Right renal pelvis (tissue), 4 donors: ENCODE data around the gene ZGPAT. TPM values are rescaled to one million over a fixed set of nuclear protein-coding genes. Genes with fewer than 3 reads are reported as not detected.

Experiments
- DNase-seq, 4 donors: peaks; one replicate each; pipeline ENCODE4 v3.0.0-alpha.2; 2013; ENCODE audit warnings: low read depth in 4 of 4, low spot score in 3 of 4, missing footprints in 1 of 4
- polyA plus RNA-seq, 4 donors: library from polyadenylated mRNA; unstranded; fragments of 120-200 nt; gene quantifications; one replicate each; pipeline ENCODE4 v1.2.1, GENCODE V29; 2013; ENCODE audit not compliant: insufficient read length in 4 of 4

Gene ZGPAT
- polyA plus RNA-seq, 4 donors, result 15.2 to 24.6 (median 18.0) TPM

DNA sequence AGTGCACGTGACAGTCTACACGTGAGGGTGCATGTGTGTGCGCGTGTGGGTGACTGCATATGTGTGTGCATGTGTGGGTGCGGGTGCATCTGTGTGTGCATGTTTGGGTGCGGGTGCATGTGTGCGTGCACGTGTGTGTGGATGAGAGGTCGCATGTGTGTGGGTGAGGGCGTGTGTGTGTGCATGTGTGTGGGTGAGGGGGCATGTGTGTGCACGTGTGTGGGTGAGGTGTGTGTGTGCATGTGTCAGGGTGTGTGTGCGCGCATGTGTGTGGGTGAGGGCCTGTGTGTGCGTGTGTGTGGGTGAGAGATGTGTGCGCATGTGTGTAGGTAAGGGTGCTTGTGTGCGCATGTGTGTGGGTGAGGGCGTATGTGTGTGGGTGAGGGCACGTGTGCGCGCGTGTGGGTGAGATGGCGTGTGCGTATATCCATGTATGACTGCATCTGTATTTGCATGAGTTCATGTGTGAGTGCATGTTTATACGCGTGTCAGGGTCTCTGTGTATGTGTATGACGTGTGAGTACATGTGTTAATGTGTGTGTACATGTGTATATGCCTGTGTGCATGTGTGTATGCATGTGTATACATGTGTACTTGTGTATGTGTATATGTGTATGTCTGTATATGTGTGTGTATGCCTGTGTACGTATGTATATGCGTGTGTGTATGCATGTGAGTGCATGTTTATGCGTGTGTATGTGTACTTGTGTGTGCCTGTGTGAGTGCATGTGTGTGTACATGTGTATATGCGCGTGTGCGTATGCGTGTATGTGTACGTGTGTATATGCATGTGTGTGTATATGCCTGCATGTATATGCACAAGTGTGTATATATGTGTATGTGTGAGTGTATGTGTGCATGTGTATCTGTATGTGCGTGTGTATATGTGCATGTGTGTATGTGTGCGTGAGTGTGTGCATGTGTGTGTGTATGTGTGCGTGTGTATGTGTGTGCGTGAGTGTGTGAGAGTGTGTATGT is 24.6 kb downstream of the ZGPAT start:
- DNase-seq, result no peak

DNA sequence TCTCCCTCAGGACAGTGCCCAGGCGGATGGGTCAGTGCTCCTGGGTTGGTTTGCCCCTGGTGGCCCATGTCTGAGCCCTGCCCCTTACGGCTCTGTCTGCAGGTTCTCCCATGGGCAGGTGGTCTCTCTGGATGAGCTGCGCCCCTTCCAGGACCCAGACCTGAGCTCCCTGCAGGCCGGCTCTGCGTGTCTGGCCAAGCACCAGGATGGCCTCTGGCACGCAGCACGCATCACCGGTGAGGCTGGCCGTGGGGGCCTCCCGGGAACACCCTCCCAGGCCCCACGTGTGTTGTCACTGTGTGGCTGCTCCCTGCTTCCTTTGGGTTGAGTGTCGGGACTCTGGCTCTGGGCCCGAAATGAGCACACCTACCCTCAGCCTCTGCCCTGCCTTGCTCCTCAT is 25.3 kb downstream of the ZGPAT start:
- DNase-seq, result no peak

DNA sequence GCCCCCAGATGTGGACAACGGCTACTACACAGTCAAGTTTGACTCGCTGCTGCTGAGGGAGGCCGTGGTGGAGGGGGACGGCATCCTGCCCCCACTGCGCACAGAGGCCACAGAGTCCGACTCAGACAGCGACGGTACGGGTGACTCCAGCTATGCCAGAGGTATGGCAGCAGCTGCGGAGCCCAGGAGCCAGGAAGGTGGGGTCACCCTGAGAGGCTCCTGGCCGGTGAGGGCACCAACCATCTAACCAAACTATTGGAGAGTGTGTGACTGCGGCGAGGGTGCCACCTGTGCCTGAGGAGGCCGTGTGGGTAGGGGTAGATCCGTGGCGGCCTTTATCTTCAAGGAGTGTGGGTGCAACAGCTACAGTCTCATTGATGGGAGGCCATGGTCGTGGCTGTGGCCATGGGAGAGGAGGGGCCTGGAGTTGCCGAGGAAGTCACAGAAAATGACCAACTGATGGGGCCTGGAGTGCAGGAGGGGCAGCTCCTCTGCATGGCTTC is 25.8 kb downstream of the ZGPAT start:
- DNase-seq, result no peak

DNA sequence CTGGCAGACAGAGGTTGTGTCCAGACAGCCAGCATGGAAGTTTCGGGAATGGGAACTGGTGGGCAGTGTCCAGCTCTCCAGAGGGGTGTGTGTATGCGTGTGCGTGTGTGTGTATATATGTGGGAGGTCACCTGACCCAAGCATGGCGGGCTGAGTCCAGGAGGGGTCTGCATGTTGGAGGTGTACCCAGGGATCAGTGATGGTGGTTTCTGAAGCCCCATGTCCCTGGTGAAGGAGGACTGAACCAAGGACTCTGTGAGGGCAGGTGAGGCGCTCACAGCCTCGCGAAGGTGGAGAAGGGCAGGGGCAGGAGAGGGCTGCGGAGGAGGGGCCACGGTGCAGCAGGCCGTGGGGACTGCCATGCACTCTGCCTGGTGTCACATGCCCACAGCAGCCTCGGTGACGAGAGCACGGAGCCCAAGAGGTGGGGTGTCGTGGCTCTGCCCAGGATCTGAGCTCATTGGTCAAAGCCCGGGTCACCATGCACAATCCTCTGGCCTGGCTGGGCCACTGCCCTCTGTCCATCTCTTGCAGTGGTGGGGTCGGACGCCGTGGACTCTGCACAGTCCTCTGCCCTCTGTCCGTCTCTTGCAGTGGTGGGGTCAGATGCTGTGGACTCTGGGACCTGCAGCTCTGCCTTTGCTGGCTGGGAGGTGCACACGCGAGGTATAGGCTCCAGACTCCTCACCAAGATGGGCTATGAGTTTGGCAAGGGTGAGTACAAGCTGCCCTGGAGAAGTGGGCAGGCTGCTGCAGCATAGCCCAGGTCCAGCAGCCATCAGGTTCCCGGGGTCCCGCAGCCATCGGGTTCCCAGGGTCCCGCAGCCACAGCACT is 26.5 kb downstream of the ZGPAT start:
- DNase-seq, result no peak

DNA sequence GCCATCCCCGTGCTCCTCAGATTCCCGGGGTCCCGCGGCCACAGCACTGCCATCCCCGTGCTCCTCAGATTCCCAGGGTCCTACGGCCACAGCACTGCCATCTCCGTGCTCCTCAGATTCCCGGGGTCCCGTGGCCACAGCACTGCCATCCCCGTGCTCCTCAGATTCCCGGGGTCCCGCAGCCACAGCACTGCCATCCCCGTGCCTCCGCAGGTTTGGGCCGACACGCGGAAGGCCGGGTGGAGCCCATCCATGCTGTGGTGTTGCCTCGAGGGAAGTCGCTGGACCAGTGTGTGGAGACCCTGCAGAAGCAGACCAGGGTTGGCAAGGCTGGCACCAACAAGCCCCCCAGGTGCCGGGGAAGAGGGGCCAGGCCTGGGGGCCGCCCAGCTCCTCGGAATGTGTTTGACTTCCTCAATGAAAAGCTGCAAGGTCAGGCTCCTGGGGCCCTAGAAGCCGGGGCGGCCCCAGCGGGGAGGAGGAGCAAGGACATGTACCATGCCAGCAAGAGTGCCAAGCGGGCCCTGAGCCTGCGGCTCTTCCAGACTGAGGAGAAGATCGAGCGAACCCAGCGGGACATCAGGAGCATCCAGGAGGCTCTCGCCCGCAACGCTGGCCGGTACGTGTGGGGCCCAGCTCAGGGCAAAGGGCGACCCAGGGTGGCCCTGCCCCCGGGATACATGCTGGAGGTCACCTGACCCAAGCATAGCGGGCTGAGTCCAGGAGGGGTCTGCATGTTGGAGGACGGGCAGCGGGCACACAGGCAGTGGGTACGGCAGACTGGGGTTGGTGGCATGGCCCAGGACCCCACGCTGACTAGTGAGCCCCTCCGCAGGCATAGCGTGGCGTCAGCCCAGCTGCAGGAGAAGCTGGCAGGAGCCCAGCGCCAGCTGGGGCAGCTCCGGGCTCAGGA is 27.4 kb downstream of the ZGPAT start:
- DNase-seq, result no peak

DNA sequence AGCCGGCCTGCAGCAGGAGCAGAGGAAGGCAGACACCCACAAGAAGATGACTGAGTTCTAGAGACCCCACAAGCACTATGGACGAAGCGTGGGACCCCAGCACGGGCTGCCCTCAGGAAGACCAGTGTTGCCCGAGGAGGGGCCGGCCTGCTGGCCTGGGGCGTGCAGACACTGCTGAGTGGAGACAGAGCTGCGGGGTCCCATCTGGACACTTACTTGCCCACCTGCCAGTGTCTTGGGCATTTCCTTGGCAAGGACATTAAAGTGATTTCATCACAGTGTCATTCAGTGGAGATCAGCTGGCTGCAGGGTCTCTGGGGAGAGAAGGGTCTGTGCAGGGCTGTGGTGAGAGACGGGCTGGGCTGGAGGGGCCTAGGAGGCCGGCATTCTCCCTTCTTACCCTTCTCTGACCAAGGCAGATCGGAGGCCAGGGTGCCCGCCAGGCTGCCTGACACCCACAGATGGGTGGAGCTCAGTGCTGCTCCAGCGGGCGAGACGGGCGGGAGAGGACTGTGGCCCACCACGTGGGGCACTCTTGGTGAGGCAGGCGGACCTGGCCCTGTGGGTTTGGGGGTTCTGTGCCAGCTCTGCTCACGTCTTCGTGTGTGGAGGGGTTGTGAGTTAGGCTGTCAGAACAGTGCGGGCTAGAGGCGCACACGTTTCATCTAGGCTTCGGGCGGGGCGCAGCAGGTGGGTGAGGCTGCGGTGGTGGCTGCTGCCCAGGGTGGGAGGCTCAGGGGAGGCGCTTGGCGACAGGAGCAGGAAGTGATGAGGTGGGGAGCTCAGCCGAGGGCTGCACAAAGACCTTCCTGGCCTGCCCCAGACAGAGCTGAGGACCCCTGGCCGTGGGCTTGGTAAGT is 28.2 kb downstream of the ZGPAT start, which contains the start of gene LIME1:
LIME1 (plus strand) TSS at position 806 of the 860 bp plus-strand sequence. CDS start 886 bp downstream, outside the sequence.
- DNase-seq, result no peak

DNA sequence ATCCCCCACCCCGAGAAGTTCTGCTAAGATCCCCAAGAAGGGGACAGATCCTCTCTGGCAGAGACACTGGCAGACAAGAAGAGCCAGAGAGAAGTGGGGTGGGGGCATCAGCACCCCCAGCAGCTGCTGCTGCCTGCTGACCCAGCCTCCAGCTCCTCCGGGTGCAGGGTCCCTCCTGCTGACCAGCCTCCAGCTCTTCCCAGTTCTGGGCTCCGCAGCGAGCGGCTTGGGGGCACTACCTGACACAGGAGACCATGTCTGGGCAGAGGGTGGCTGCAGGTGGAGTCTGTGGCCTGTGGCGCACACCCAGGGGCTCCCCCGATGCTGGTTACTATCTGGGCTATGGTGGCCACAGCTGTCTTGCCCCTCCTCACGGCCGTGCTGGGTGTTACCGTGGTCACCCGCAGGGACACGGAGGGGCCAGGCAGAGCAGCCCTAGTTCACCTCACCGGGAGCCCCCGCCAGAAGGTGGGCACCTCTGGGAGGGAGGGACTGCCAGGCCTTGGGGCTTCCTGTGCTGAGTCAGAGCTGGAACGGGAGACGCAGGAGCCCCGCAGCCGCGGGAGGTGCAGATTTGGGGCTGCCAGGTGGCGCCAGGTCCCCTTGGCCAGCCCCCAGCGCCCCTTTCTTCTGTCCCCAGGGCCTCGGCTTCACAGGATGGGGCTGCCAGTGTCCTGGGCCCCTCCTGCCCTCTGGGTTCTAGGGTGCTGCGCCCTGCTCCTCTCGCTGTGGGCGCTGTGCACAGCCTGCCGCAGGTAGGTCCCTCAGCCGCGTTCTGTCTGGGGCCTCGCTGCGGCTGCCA is 29.3 kb downstream of the ZGPAT start:
- no peak for DNase-seq

DNA sequence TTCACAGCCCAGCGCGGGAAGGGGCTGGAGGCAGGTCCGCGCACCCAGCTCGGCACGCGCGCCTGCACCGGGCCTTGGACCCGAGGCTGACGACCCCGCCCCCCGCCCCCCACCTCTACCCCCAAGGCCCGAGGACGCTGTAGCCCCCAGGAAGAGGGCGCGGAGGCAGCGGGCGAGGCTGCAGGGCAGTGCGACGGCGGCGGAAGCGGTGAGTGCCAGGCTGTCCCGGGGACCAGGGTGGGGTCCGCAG is 29.8 kb downstream of the ZGPAT start:
- DNase-seq, result no peak

DNA sequence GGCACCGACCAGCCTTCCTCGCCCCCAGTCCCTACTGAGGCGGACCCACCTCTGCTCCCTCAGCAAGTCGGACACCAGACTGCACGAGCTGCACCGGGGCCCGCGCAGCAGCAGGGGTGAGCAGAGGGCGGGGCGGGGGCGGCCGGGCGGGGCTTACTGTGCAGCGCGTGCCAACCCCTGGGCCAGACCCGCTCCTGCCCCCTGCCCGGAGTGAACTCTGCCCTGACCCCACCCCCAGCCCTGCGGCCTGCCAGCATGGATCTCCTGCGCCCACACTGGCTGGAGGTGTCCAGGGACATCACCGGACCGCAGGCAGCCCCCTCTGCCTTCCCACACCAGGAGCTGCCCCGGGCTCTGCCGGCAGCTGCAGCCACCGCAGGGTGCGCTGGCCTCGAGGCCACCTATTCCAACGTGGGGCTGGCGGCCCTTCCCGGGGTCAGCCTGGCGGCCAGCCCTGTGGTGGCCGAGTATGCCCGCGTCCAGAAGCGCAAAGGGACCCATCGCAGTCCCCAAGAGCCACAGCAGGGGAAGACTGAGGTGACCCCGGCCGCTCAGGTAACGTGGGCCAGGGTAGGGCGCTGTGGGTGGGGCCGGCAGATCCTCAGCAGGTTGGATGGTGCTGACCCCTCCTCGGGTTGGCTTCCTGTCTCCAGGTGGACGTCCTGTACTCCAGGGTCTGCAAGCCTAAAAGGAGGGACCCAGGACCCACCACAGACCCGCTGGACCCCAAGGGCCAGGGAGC is 30.3 kb downstream of the ZGPAT start:
- DNase-seq, result no peak

DNA sequence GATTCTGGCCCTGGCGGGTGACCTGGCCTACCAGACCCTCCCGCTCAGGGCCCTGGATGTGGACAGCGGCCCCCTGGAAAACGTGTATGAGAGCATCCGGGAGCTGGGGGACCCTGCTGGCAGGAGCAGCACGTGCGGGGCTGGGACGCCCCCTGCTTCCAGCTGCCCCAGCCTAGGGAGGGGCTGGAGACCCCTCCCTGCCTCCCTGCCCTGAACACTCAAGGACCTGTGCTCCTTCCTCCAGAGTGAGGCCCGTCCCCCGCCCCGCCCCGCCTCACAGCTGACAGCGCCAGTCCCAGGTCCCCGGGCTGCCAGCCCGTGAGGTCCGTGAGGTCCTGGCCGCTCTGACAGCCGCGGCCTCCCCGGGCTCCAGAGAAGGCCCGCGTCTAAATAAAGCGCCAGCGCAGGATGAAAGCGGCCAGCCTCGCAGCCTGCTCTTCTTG is 30.9 kb downstream of the ZGPAT start:
- DNase-seq, result peak in 1 of 4 donors; percentile 23

DNA sequence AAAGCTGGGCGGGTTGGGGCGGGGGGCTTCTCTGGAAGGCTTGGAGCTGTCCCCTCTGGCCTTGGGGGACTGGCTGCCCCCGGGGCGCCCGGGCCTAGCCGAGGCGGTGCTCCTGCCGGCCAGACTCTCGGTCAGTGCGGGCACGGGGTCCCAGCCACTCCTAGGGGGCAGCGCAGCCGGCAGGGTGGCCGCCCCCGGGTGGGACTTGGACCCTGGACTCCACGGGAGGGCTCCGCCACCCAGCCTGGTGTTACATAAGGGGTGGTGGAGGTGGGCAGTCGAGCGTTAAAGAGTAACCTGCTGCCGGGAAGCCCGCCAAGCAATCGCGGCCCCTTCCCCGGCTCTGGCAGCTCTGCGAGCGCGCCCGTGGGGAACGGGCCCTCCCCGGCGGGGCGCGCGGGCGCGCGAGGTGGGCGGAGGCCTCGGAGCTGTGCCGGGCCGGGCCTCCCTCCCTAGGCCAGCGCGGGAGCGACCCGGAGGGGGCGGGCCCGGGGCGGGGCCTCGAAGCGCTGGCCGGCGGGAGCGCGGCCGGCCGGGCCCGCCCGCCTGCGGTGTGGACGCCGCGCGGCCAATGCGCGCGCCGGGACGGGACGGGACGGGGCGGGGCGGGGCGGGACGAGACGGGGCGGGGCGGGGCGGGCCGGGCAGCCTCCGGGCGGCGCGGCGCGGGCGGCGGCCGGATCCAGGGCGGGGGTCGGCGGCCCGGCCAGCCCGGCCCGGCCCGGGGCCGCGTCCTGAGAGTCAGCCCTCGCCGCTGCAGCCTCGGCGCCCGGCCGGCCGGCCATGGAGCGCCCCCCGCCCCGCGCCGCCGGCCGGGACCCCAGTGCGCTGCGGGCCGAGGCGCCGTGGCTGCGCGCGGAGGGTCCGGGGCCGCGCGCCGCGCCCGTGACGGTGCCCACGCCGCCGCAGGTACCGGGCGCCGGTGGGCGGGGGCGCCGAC is 31.6 kb downstream of the ZGPAT start, which contains the start of gene SLC2A4RG:
SLC2A4RG (plus strand) TSS at position 647 of the 940 bp plus-strand sequence; CDS start at position 784, 137 bp downstream.
- peak; percentile 51 to 76 (median 72) for DNase-seq

DNA sequence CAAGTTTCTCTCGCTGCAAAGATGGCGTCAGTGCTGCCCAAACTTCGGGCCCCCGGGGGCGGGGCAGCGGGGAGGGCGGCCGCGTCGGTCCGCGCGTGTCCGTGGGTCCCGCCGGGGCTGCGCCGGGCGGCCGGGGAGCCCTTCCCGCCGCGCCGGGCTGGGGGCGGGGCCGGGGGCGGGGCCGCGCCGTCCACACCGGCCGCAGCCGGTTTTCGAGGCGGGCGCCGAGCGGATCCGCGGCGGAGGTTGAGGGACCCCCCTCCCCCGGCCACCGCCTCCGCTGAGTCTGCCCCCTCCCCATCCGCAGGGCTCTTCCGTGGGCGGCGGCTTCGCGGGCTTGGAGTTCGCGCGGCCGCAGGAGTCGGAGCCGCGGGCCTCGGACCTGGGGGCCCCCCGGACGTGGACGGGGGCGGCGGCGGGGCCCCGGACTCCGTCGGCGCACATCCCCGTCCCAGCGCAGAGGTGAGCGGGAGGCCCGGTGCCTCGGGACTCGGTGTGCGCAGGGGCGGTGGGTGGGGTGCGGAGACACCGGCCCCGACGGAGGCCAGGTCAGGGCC is 32.3 kb downstream of the ZGPAT start:
- peak in 2 of 4 donors; percentile 18 to 26 for DNase-seq

DNA sequence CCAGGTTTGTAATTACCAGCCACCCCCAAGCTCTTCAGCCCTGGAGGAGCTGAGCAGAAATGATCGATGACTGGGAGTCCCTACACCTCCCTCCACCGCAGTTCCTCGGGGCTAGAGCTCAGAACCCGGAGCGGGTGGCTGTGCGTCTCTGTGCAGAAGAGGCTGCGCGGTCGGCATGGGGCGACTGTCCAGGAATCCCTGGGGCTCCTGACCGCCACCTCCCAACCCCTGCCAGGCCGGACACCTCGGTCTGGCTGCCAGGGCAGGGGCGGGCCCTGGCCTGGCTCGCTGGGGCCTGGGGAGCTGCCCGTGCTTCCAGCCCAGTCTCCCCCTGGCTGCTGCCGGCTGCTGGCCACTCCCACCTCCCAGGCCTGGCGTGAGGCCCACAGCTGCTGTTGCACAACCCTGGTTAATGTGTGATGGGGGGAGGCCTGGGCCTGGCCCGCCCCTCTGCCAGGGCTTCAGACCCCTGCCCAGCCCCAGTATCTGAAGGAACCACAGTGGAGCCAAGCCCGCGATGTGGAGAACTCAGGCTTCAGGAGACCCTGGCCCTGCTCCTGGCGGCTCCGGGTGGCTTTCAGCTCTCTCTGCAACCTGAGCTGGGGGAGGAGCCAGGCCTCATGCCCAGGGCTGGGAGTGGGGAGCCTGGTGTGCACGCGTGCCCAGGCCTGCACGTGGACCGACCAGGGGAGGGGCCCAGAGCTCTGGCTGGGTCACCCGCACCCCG is 33.0 kb downstream of the ZGPAT start:
- peak; percentile 72 to 80 (median 74) for DNase-seq

DNA sequence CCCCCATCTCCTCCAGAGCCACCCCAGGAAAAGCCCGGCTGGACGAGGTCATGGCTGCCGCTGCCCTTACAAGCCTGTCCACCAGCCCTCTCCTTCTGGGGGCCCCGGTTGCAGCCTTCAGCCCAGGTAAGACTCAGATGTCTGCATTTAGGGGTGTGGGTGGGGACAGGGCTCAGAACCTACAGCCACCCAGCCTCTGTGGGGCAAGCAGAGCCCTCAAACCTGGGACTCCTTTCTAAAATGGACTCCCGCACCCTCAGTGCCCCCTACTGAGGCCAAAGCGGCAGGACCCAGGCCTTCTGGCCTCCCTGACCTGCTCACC is 33.5 kb downstream of the ZGPAT start:
- DNase-seq, result no peak

DNA sequence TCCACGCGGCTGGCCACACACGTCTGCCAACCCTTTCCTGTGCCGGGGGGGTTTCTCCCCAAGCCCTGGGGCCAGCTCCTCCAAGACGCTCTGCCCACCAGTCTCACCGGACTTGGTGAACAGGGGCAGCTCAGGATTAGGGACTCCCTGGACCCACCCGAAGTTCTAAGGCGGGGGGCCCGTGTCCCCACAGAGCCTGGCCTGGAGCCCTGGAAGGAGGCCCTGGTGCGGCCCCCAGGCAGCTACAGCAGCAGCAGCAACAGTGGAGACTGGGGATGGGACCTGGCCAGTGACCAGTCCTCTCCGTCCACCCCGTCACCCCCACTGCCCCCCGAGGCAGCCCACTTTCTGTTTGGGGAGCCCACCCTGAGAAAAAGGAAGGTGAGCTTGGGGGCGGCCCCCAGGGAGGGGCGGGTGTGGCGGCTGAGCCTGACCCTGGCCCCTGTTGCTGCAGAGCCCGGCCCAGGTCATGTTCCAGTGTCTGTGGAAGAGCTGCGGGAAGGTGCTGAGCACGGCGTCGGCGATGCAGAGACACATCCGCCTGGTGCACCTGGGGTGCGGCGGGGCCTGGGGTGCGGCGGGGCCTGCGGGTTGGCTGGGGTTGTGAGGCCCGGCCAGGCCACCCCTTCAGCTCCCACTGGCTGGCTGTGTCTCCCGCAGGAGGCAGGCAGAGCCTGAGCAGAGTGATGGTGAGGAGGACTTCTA is 34.0 kb downstream of the ZGPAT start:
- DNase-seq, result no peak
